A549 (cell line): Measurements from ENCODE around the gene GNAS-AS1. TPM values are rescaled to one million over a fixed set of nuclear protein-coding genes. Genes with fewer than 3 reads are reported as not detected.

ENCODE experiments used
- ATAC-seq, 2 experiments: fragments of 200-7000 bp in 1 of 2; fragments of >200 bp in 1 of 2; cut with Nextera tagmentation in 1 of 2; cut with Tn5 transposase in 1 of 2; 3 replicates each; pipeline versions ENCODE4 v1.8.0 to v1.9.1; 2018 to 2020; ENCODE audit warnings: mild to moderate bottlenecking in 1 of 2, moderate library complexity in 1 of 2
- CTCF ChIA-PET: fragments of 300-600 bp; sonication (Branson Sonifier 250); formaldehyde crosslinking; extraction: SDS; loops from one replicate; lab custom pipeline; 2021; ENCODE audit warnings: antibody characterized with exemption, inconsistent platforms; lab: Yijun Ruan, JAX
- POLR2A ChIA-PET: fragments of 350-600 bp; formaldehyde crosslinking; extraction: SDS; loops from one replicate; lab custom pipeline; 2021; ENCODE audit warnings: antibody characterized with exemption, inconsistent platforms; lab: Yijun Ruan, JAX
- DNase-seq, 2 experiments: peaks; one replicate each; pipeline versions ENCODE4 v3.0.0 to v3.0.0-alpha.2; 2011 to 2016; ENCODE audit warnings: low read depth in 1 of 2, low spot score in 1 of 2
- FAIRE-seq: peaks from 2 replicates; lab custom pipeline; 2011; peaks lifted over from hg19 to GRCh38; lab: Jason Lieb, UNC
- H3K27ac ChIP-seq, 2 experiments: fragments of >200 bp; sonication (Bioruptor Twin); formaldehyde crosslinking; 3 replicates each; pipeline ENCODE4 v1.5.1; 2016 to 2017
- H3K4me1 ChIP-seq: fragments of >200 bp; sonication (Bioruptor Twin); formaldehyde crosslinking; 3 replicates; pipeline ENCODE4 v1.6.1; 2016
- H3K4me2 ChIP-seq: fragments of >200 bp; sonication (Bioruptor Twin); formaldehyde crosslinking; 3 replicates; pipeline ENCODE4 v1.6.1; 2016
- H3K4me3 ChIP-seq: fragments of >200 bp; sonication (Bioruptor Twin); formaldehyde crosslinking; 3 replicates; pipeline ENCODE4 v1.5.1; 2016
- H3K9me3 ChIP-seq: fragments of >200 bp; sonication (Bioruptor Twin); formaldehyde crosslinking; 3 replicates; pipeline ENCODE4 v1.6.1; 2016
- CBX8 ChIP-seq: fragments of 200-600 bp; sonication (generic); IDR thresholded peaks from 2 replicates; pipeline ENCODE4 v1.6.1; 2016
- CEBPB ChIP-seq, 2 experiments: fragments of >200 bp in 1 of 2; sonication (Bioruptor Twin) in 1 of 2; formaldehyde crosslinking in 1 of 2; IDR thresholded peaks; 2 replicates each; pipeline ENCODE4 v1.6.1; 2012 to 2016
- CHD4 ChIP-seq: fragments of 200-600 bp; sonication (generic); IDR thresholded peaks from 2 replicates; pipeline ENCODE4 v1.6.1; 2016; ENCODE audit warnings: antibody characterized with exemption, mild to moderate bottlenecking, borderline replicate concordance
- EHF ChIP-seq: fragments of 250-450 bp; sonication (Bioruptor Pico); IDR thresholded peaks from 2 replicates; pipeline ENCODE4 v1.5.0; 2020; ENCODE audit warnings: mild to moderate bottlenecking
- GATA3 ChIP-seq: IDR thresholded peaks from 2 replicates; pipeline ENCODE4 v1.6.1; 2012; ENCODE audit warnings: borderline replicate concordance
- HDAC2 ChIP-seq: fragments of 200-600 bp; sonication (generic); IDR thresholded peaks from 2 replicates; pipeline ENCODE4 v1.6.1; 2016
- HOXB5 ChIP-seq: fragments of 250-450 bp; sonication (Bioruptor Pico); IDR thresholded peaks from 2 replicates; pipeline ENCODE4 v1.5.0; 2020; ENCODE audit warnings: mild to moderate bottlenecking, moderate library complexity
- MYC ChIP-seq: IDR thresholded peaks from 2 replicates; pipeline ENCODE4 v1.6.1; 2012; ENCODE audit warnings: mild to moderate bottlenecking, inconsistent platforms, low read length, improper control_type of control experiment, borderline replicate concordance
- NPAS2 ChIP-seq: fragments of 250-450 bp; sonication (Bioruptor Pico); IDR thresholded peaks from 2 replicates; pipeline ENCODE4 v1.8.0; 2022; ENCODE audit warnings: mild to moderate bottlenecking, moderate library complexity, borderline replicate concordance
- PHF8 ChIP-seq: fragments of 200-600 bp; sonication (generic); IDR thresholded peaks from 2 replicates; pipeline ENCODE4 v1.6.1; 2016; ENCODE audit warnings: low read depth, mild to moderate bottlenecking, antibody characterized with exemption, moderate library complexity, borderline replicate concordance
- POLR2A ChIP-seq: IDR thresholded peaks from 2 replicates; pipeline ENCODE4 v1.6.1; 2012; ENCODE audit warnings: mild to moderate bottlenecking, low read length
- POLR2AphosphoS2 ChIP-seq: conservative IDR thresholded peaks from 2 replicates; pipeline ENCODE4 v1.6.1; 2012; ENCODE audit warnings: low read length, improper control_type of control experiment, inconsistent platforms
- RARB ChIP-seq: fragments of 250-450 bp; sonication (Bioruptor Pico); IDR thresholded peaks from 2 replicates; pipeline ENCODE4 v1.8.0; 2021; ENCODE audit warnings: mild to moderate bottlenecking, moderate library complexity
- RFX5 ChIP-seq: fragments of 450-650 bp; IDR thresholded peaks from 2 replicates; pipeline ENCODE4 v1.7.1; 2014; ENCODE audit warnings: antibody characterized with exemption, mild to moderate bottlenecking, moderate library complexity
- WGBS: methylation state at CpG from one replicate; pipeline ENCODE4 v1.1.6; 2017; ENCODE audit errors: missing lambda C conversion rate; 5-methylcytosine and 5-hydroxymethylcytosine counted together
- polyA minus RNA-seq: library from RNA; depleted of rRNA, polyadenylated mRNA; stranded (reverse); fragments of >200 nt; gene quantifications from 2 replicates; pipeline ENCODE4 v1.2.3, GENCODE V29; 2011; rRNA and poly(A)+ RNA removed
- polyA plus RNA-seq, 4 experiments: library from polyadenylated mRNA; depleted of rRNA in 3 of 4; stranded (reverse); fragments of >200 nt; fragmentation: RNase III in 1 of 4; extraction: RNeasy Plus Mini Kit Qiagen cat#74134 plus additional on column Dnase treatment in 1 of 4; gene quantifications; 2 replicates in 3 of 4; 3 replicates in 1 of 4; pipeline ENCODE4 v1.2.3, GENCODE V29; 2011 to 2017
- TF ChIP-seq, protein P1 (sequence below): IDR thresholded peaks from 2 replicates; pipeline ENCODE4 v1.6.1; 2012; ENCODE audit warnings: low read depth, borderline replicate concordance
- TF ChIP-seq, protein P2 (sequence below): fragments of >200 bp; sonication (Bioruptor Twin); formaldehyde crosslinking; IDR thresholded peaks from 2 replicates; pipeline ENCODE4 v1.6.1; 2016
- TF ChIP-seq, protein P3 (sequence below): fragments of >200 bp; sonication (Bioruptor Twin); formaldehyde crosslinking; IDR thresholded peaks from 3 replicates; pipeline ENCODE4 v1.5.1; 2016

Gene GNAS-AS1
- polyA plus RNA-seq (2011; rRNA removed) (not detected in 2 replicates), polyA plus RNA-seq (2017; fragmentation: RNase III; extraction: RNeasy Plus Mini Kit Qiagen cat#74134 plus additional on column Dnase treatment) (not detected in 3 replicates), polyA minus RNA-seq (not detected in 2 replicates)
- not detected in 2 replicates for polyA plus RNA-seq (2012; cell fraction: cytosol; rRNA removed)
- not detected in 2 replicates for polyA plus RNA-seq (2012; cell fraction: nucleus; rRNA removed)

DNA sequence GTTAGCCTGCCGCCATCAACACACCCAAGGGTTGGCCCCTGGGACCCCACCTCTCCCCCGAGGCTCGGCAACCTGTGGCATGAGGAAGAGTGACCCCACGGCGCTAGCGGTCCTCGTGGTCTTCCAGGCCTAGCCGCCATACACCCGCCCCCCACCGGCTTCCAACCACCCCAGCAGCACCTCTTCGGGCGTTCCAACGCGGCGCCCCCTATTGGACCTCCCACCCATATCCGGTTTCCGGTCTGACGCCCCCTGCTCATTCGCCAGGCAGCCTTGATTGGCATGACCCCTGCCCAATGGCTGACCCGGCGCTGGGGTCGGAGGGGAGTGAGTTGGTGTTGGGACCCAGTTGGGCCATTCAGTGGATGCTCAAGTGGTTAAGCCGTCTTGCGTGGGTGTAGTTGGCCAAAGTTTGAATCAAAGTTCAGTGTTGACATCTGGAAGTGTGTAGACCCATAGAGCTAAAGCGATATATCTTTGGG, at the start of gene GNAS-AS1:
GNAS-AS1 (minus strand) TSS at position 210 of the 482 bp plus-strand sequence.
- no peak for TF ChIP-seq HDAC2
- TF ChIP-seq NPAS2 (CRISPR knock-in tag) = no peak
- TF ChIP-seq GATA3 = no peak
- no peak for TF ChIP-seq PHF8
- TF ChIP-seq HOXB5 = no peak
- no peak for TF ChIP-seq POLR2A
- no peak for TF ChIP-seq CBX8
- TF ChIP-seq, protein P1, sequence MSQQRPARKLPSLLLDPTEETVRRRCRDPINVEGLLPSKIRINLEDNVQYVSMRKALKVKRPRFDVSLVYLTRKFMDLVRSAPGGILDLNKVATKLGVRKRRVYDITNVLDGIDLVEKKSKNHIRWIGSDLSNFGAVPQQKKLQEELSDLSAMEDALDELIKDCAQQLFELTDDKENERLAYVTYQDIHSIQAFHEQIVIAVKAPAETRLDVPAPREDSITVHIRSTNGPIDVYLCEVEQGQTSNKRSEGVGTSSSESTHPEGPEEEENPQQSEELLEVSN = no peak
- TF ChIP-seq MYC = no peak
- Histone ChIP-seq H3K4me3 (no peak within 1 kb of the TSS), H3K27ac (no peak within 1 kb of the TSS), H3K4me1 (no peaks in the 10 kb centered on the region), H3K4me2 (no peak within 1 kb of the TSS), H3K9me3 (no peaks in the 10 kb centered on the region)
- WGBS = 87% methylated on average over 18 of the region's 25 CpGs
- FAIRE-seq = no peak
- no peak for DNase-seq
- no peak for ATAC-seq
- CTCF ChIA-PET = interaction anchor here (1.5 to 1.7 kb wide), 2 partner anchors 11 to 606 kb away, joined by 3 to 6 read pairs; no protein-coding TSS in a partner anchor
- POLR2A ChIA-PET = no interaction called here

DNA sequence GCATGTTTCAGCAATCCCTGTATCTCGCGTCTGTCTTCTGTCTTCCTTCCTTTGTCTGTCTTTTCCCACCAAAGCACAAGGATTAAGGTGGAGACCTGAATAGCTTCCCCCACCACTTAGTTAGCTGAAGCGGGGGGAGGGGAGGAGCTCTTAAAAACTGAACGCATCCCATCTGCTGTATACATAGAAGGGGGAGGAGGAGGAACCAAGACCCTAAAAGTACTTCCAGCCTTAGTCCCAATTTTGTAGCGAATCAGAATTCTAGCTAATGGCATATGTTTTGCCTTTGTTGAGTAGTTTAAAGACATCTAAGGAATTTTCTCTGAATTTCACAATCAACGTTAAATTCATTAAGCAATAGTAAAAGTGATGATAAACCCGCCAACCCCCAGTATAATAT, 49.7 kb upstream of the GNAS-AS1 start:
- no peak for DNase-seq
- no peak for ATAC-seq
- Histone ChIP-seq H3K27ac (no peak overlapping the region), H3K4me3 (no peak overlapping the region), H3K4me1 (peaks cover 14% of the 10 kb centered on the region), H3K9me3 (no peaks in the 10 kb centered on the region), H3K4me2 (no peak overlapping the region)
- WGBS = 91% methylated on average over 7 of the region's 7 CpGs
- CTCF ChIA-PET = interaction anchor here (0.5 kb wide), 1 partner anchor 20 kb away, joined by 3 read pairs; no protein-coding TSS in a partner anchor
- FAIRE-seq = no peak
- no peak for TF ChIP-seq RARB
- POLR2A ChIA-PET = no interaction called here

DNA sequence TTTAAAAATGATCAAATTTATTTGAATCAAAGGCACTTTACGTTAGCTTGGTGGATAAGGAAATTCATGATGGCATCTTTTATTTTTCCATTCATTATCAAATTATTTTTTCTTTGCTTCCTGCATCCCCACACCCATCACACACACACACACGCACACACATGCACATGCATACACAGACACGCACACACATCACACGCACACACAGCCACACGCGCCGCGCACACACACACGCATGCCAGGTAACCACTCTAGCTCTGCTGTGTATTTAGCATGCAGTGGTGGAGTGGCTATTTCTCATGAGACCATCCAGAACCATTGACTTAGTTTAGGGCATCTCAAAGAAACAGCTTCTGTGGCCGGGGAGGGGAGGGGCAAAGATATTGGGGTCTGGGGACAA, 48.8 kb upstream of the GNAS-AS1 start:
- ATAC-seq (no peak), DNase-seq (no peak), FAIRE-seq (no peak)
- 93% methylated on average over 10 of the region's 10 CpGs for WGBS
- no peak overlapping the region for H3K4me3 ChIP-seq
- no peaks in the 10 kb centered on the region for H3K9me3 ChIP-seq
- TF ChIP-seq CHD4 = no peak
- no peak for TF ChIP-seq POLR2AphosphoS2
- TF ChIP-seq, protein P2, sequence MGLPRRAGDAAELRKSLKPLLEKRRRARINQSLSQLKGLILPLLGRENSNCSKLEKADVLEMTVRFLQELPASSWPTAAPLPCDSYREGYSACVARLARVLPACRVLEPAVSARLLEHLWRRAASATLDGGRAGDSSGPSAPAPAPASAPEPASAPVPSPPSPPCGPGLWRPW = no peak
- TF ChIP-seq, protein P3, sequence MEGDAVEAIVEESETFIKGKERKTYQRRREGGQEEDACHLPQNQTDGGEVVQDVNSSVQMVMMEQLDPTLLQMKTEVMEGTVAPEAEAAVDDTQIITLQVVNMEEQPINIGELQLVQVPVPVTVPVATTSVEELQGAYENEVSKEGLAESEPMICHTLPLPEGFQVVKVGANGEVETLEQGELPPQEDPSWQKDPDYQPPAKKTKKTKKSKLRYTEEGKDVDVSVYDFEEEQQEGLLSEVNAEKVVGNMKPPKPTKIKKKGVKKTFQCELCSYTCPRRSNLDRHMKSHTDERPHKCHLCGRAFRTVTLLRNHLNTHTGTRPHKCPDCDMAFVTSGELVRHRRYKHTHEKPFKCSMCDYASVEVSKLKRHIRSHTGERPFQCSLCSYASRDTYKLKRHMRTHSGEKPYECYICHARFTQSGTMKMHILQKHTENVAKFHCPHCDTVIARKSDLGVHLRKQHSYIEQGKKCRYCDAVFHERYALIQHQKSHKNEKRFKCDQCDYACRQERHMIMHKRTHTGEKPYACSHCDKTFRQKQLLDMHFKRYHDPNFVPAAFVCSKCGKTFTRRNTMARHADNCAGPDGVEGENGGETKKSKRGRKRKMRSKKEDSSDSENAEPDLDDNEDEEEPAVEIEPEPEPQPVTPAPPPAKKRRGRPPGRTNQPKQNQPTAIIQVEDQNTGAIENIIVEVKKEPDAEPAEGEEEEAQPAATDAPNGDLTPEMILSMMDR = no peak
- TF ChIP-seq CEBPB (IDR thresholded peaks at IDR 0.05) = no peak
- TF ChIP-seq EHF (CRISPR knock-in tag) = no peak
- no peak for TF ChIP-seq RFX5
- H3K4me1 ChIP-seq = peaks cover 23% of the 10 kb centered on the region
- ChIA-PET CTCF (interaction anchor here (0.6 kb wide), 1 partner anchor 17 kb away, joined by 3 read pairs; no protein-coding TSS in a partner anchor), POLR2A (no interaction called here)
- no peak overlapping the region for H3K4me2 ChIP-seq
- no peak overlapping the region for H3K27ac ChIP-seq
